ENCODE results near the gene ST6GALNAC6.

ST6GALNAC6 gene

GRCh38 chr9:127869310-127870152, 29.9 kb downstream of the ST6GALNAC6 start:
- POLR2A ChIA-PET (ENCODE audit: low non-redundant PET): interaction anchor here (0.6 to 0.9 kb wide), 3 partner anchors 40 to 132 kb away, joined by 3 to 4 read pairs (median 3); partner anchors contain the start of gene CDK9
- DNase-seq (ENCODE audit: low spot score): peak; percentile 95
- peak; percentile 98 for TF ChIP-seq CTCF (conservative IDR thresholded peaks at IDR 0.05; ENCODE audit: low read depth)
- peak overlapping the region; percentile 87 for H3K27ac ChIP-seq
- CTCF ChIA-PET: interaction anchor here (0.5 to 2.5 kb wide), 42 partner anchors 8 to 576 kb away, joined by 3 to 24 read pairs (median 4); partner anchors contain the start of genes CDK9, ENG, FPGS and TOR2A

GRCh38 chr9:127868278-127868902, 31.0 kb downstream of the ST6GALNAC6 start:
- TF ChIP-seq CTCF (conservative IDR thresholded peaks at IDR 0.05; ENCODE audit: low read depth): no peak
- ChIA-PET POLR2A (ENCODE audit: low non-redundant PET) (no interaction called here), CTCF (interaction anchor here (2.5 kb wide), 1 partner anchor 134 kb away, joined by 17 read pairs; the partner anchor contains the start of gene TOR2A)
- no peak for DNase-seq (ENCODE audit: low spot score)
- H3K27ac ChIP-seq: peak overlapping the region; percentile 87

- POLR2A ChIA-PET (ENCODE audit: low non-redundant PET): no interaction called here
- CTCF ChIA-PET: interaction anchor here (0.6 to 0.9 kb wide), 2 partner anchors 15 to 82 kb away, joined by 3 to 4 read pairs; partner anchors contain the start of gene CDK9
- peak overlapping the region; percentile 18 for H3K27ac ChIP-seq
- DNase-seq (ENCODE audit: low spot score): no peak
- TF ChIP-seq CTCF (conservative IDR thresholded peaks at IDR 0.05; ENCODE audit: low read depth): no peak
These were observed 31.8 kb downstream of the ST6GALNAC6 start for GRCh38 chr9:127867356-127868277.

GRCh38 chr9:127866535-127866934, 32.9 kb downstream of the ST6GALNAC6 start:
- TF ChIP-seq CTCF (conservative IDR thresholded peaks at IDR 0.05; ENCODE audit: low read depth): no peak
- DNase-seq (ENCODE audit: low spot score): no peak
- ChIA-PET CTCF (interaction anchor here (0.7 to 0.9 kb wide), 2 partner anchors 81 to 132 kb away, joined by 3 read pairs; partner anchors contain the start of genes CDK9 and TOR2A), POLR2A (ENCODE audit: low non-redundant PET) (no interaction called here)
- peak overlapping the region; percentile 18 for H3K27ac ChIP-seq

GRCh38 chr9:127865645-127866464, 33.5 kb downstream of the ST6GALNAC6 start:
- POLR2A ChIA-PET (ENCODE audit: low non-redundant PET): no interaction called here
- H3K27ac ChIP-seq: peak overlapping the region; percentile 18
- TF ChIP-seq CTCF (conservative IDR thresholded peaks at IDR 0.05; ENCODE audit: low read depth): no peak
- no peak for DNase-seq (ENCODE audit: low spot score)
- CTCF ChIA-PET: interaction anchor here (0.5 to 0.9 kb wide), 3 partner anchors 55 to 60 kb away, joined by 3 read pairs; no protein-coding TSS in a partner anchor

Data from RWPE1 (cell line).